ACC112 (cell line): ENCODE measurements around the gene TSPAN16.
"Not testable (repeated sequence)": the region's sequence is repeated elsewhere in the genome, so short reads cannot be mapped to it uniquely, and the experiment has no call there.

Source experiments
- H2AFZ ChIP-seq: fragments of 200-600 bp; sonication (generic); one replicate; pipeline ENCODE4 v1.6.0; 2017; ENCODE audit warnings: antibody characterized with exemption, low read length; ENCODE audit not compliant: unreplicated experiment
- H3K27ac ChIP-seq: fragments of 200-600 bp; sonication (generic); 2 replicates; pipeline ENCODE4 v1.5.1; 2014; ENCODE audit warnings: low read depth, mild to moderate bottlenecking, antibody characterized with exemption, low read length, moderate library complexity
- H3K27me3 ChIP-seq: fragments of 200-600 bp; sonication (generic); 2 replicates; pipeline ENCODE4 v1.6.1; 2014; ENCODE audit warnings: mild to moderate bottlenecking, antibody characterized with exemption, low read length, moderate library complexity, mixed read lengths; ENCODE audit not compliant: insufficient read depth
- H3K36me3 ChIP-seq: fragments of 200-600 bp; sonication (generic); 2 replicates; pipeline ENCODE4 v1.6.1; 2016; ENCODE audit warnings: mild to moderate bottlenecking, antibody characterized with exemption, low read length, moderate library complexity, mixed read lengths; ENCODE audit not compliant: insufficient read depth
- H3K4me1 ChIP-seq: fragments of 200-600 bp; sonication (generic); one replicate; pipeline ENCODE4 v1.6.1; 2016; ENCODE audit warnings: low read length, mixed read lengths; ENCODE audit not compliant: insufficient read depth, unreplicated experiment, control insufficient read depth
- H3K4me3 ChIP-seq: fragments of 200-600 bp; sonication (generic); 2 replicates; pipeline ENCODE4 v1.5.1; 2014; ENCODE audit warnings: mild to moderate bottlenecking, low read depth, low read length
- H3K79me2 ChIP-seq: fragments of 200-600 bp; sonication (generic); one replicate; pipeline ENCODE4 v1.6.0; 2016; ENCODE audit warnings: low read length; ENCODE audit not compliant: control insufficient read depth, unreplicated experiment, insufficient read depth

Gene TSPAN16

DNA sequence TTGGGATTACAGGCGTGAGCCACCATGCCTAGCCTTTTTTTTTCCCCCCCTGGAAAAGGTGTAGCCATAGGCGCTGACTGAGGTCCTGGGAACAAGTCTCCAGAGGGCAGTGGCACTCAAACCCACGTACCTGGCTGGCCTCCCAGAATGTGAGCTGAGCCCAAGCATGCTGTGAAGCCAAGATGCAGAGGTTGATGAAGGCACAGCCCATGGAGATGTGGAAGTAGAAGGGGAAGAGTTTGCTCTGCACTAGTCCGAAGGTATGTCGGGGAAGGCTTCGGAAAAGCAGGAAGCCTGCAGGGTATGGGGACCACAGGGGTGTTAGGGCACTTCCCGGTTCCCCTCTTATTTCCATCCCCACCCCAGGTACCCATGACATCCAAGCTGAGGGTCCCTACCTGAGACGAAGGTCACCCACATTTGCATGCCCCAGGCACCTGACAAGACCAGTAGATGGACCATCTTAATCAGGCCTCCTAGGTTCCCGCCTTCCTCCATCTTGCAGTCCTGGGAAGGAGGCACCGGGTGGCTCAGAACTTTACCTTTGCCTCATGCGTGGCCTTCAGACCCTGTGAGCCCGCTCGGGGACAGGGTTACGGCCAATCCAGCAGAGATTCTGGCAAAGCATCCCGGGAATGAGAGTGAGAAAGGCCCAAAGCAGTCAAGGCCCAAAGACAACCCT is 49.3 kb downstream of the TSPAN16 start:
- H3K4me1 ChIP-seq: peaks cover 12% of the 10 kb centered on the region
- H3K27me3 ChIP-seq: no peaks in the 10 kb centered on the region
- H2AFZ ChIP-seq: no peak overlapping the region
- peak overlapping the region; percentile 96 for H3K4me3 ChIP-seq
- peaks cover 3% of the 10 kb centered on the region for H3K79me2 ChIP-seq
- peak overlapping the region; percentile 60; the same call in 1 of the 2 replicates for H3K27ac ChIP-seq
- H3K36me3 ChIP-seq: 0 out of 2 replicates have a peak, but pooled peaks cover 5% of the 10 kb centered on the region

DNA sequence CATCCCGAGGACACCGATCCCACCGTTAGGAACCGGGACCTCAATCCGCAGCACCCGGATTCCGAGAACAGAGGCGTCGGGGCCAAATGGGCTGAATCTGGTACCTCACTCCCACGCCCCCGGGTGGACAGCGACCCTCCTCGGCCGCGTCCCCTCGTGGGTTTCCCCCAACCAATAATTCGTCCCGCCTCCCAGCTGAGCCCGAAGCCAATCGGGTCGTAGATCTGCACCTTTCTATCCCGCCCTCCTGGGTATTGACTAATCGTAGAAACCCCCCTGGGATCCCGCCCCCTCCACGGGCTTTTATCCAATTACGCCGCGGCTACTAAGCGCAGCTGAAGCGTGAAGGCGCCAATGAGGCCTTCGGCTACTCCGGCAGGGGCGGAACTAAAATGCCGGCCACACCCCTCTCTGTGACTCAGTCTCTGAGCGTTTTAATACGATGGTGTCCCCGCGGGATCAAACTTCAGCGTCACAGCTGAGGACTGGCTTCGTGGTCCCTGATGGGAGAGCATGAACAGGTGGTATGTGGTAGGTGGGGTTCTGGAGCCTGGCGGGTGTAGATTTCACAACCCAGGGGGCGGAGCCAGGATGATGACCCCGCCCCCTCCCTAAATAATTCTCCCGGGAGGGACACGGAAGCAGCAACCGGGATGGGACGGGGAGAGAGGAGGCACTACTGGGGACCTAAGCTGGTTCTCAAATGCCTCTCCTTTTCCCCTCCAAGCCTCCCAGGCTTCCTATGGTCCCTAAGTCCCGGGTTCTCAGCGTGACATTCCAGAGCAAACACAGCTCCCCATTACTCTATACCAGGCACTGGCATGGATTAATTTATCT is 50.4 kb downstream of the TSPAN16 start, which contains the start of the genes CCDC159 and TMEM205:
Gene CCDC159, plus strand, starts transcription at position 416 of the 837 bp plus-strand sequence. Its CDS starts 88 bp downstream, at position 504.
Gene TMEM205, minus strand, starts transcription at position 165 of the 837 bp plus-strand sequence. CDS start 649 bp downstream, outside the sequence.
- Histone ChIP-seq H3K27me3 (no peaks in the 10 kb centered on the region), H3K4me3 (peak within 1 kb of the TSS; percentile 96), H3K36me3 (0 out of 2 replicates have a peak, but pooled peaks cover 3% of the 10 kb centered on the region), H2AFZ (peak within 1 kb of the TSS; percentile 36), H3K27ac (peak within 1 kb of the TSS; percentile 60), H3K79me2 (peaks cover 3% of the 10 kb centered on the region), H3K4me1 (peaks cover 12% of the 10 kb centered on the region)

DNA sequence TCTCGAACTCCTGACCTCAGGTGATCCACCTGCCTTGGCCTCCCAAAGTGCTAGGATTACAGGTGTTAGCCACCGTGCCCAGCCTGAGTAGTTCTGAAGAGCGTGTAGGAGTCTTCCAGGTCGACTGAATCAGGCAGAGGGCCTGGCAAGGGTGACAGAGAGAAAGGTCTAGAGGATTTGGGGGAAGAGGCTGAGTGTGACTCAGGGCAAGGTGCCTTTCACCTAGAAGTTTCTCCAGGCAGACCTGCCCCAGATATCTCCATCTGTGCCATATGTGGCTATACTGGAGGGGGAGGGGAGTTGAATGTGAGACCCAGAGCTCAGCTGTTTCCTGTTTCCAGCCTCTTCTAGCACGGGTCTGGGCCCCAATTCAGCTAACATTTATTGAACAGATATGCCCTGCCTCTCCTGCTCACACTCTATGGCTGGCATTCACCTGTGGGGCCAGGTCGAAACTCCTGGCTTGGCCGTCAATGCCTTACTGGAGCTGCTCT is 51.6 kb downstream of the TSPAN16 start:
- Histone ChIP-seq H3K79me2 (peaks cover 3% of the 10 kb centered on the region), H3K27ac (no peak overlapping the region), H3K4me3 (no peak overlapping the region; the same call in 1 of the 2 replicates), H3K36me3 (no peaks in the 10 kb centered on the region), H3K4me1 (peaks cover 12% of the 10 kb centered on the region), H2AFZ (no peak overlapping the region), H3K27me3 (no peaks in the 10 kb centered on the region)

DNA sequence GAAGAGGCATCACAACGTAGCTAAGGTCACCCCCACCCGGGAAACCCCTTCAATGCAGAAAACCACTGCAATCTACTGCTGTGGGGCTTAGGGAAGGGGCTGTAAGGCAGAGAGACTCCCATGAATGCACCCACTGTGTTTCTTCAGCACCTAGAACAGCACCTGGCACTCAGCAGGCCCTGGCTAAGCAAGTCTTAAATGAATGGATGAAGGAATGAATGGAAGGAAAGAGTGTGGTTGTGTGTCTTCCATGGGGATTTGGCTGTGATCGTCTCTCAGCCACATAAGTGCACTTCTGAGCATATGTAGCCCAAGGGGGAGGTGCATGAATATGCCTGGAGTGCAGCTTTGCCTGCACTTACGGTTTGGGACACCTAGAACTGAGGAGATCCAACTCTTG is 53.2 kb downstream of the TSPAN16 start:
- H2AFZ ChIP-seq: no peak overlapping the region
- no peaks in the 10 kb centered on the region for H3K27me3 ChIP-seq
- H3K4me3 ChIP-seq: no peak overlapping the region
- no peak overlapping the region for H3K27ac ChIP-seq
- H3K79me2 ChIP-seq: peaks cover 3% of the 10 kb centered on the region
- no peaks in the 10 kb centered on the region for H3K36me3 ChIP-seq
- peaks cover 12% of the 10 kb centered on the region for H3K4me1 ChIP-seq

DNA sequence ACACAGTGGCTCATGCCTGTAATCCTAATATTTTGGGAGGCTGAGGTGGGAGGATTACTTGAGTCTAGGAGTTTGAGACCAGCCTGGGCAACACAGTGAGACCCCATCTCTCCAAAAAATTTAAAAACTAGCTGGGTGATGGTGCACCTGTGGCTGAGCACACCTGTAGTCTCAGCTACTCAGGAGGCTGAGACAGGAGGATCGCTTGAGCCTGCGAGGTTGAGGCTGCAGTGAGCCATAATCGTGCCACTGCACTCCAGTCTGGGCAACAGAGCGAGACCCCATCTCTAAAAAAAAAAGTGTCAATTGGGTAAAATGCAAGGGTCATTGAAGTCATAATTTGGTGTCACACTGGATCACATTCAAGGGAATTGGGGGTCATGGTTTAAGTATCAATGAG is 58.1 kb downstream of the TSPAN16 start:
- not testable (repeated sequence) for H3K27ac ChIP-seq, H3K4me3 ChIP-seq, H3K79me2 ChIP-seq, H3K27me3 ChIP-seq, H2AFZ ChIP-seq, H3K36me3 ChIP-seq, H3K4me1 ChIP-seq

DNA sequence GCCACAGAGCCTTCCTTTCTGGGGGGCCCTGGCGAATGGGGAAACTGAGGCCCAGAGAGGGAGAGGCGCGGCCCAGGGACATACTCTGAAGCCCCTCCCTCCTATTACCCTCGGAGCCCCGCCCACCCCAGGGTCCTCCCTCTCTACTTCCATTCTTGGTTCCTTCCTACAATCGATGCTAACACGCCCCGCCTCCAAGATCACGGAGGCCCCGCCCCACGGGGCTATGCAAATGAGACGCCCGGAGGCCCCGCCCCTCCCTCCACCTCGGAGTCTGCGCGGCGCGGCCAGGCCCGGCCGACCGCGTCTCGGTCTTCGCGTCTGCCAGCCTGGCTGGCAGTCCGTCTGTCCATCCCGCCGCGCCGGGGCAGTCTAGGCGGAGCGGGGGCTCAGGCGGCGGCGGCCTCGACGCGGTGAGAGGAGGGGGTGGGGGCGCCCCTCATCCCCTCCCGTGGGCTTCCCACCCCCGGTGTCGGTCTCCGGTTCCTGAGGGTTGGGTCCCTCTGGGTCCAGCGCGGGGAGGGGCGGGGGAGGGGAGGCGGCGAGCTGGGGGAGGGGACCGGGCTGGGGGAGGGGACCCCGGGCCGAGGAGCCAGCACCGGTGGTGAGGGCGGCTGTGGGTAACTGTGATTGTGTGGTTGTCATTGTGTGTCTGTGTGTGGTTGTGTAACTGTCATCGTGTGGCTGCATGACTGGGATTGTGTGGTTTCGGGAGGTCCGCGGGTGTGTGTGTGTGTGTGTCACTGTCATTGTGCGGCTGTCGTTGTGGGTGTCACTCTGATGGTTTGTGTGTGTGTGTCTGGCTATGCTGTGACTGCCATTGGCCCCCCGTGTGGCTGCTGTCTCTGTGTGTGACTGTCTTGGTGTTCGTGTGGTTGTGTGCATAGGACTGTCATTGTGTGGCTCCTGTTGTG is 59.5 kb downstream of the TSPAN16 start, which contains the start of gene PLPPR2:
Gene PLPPR2, plus strand, starts transcription at position 273 of the 914 bp plus-strand sequence. CDS start 2,242 bp downstream, outside the sequence.
- peaks cover 7% of the 10 kb centered on the region for H3K79me2 ChIP-seq
- H3K36me3 ChIP-seq: no peaks in the 10 kb centered on the region
- H3K4me3 ChIP-seq: peak within 1 kb of the TSS; percentile 88
- H3K4me1 ChIP-seq: peaks cover 8% of the 10 kb centered on the region
- no peaks in the 10 kb centered on the region for H3K27me3 ChIP-seq
- no peak within 1 kb of the TSS for H2AFZ ChIP-seq
- no peak within 1 kb of the TSS for H3K27ac ChIP-seq

DNA sequence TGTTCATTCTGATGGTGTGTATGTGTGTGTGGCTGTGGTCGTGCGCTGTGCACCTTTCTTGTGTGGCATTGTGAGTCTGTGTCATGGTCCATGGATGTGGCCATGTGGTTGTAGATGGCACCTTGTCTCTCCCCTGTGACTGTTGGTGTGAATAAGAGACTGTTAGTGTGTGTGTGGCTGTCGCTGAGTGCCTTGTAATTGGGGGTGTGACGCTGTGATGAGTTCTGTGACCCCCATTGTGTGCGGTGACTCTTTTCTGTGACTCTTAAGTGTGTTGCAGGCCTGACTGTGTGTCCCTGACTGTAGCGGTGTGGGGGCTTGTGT is 60.1 kb downstream of the TSPAN16 start:
- no peaks in the 10 kb centered on the region for H3K27me3 ChIP-seq
- H3K36me3 ChIP-seq: no peaks in the 10 kb centered on the region
- H3K4me1 ChIP-seq: peaks cover 8% of the 10 kb centered on the region
- H3K27ac ChIP-seq: no peak overlapping the region
- no peak overlapping the region for H2AFZ ChIP-seq
- peaks cover 7% of the 10 kb centered on the region for H3K79me2 ChIP-seq
- H3K4me3 ChIP-seq: peak overlapping the region; percentile 88

DNA sequence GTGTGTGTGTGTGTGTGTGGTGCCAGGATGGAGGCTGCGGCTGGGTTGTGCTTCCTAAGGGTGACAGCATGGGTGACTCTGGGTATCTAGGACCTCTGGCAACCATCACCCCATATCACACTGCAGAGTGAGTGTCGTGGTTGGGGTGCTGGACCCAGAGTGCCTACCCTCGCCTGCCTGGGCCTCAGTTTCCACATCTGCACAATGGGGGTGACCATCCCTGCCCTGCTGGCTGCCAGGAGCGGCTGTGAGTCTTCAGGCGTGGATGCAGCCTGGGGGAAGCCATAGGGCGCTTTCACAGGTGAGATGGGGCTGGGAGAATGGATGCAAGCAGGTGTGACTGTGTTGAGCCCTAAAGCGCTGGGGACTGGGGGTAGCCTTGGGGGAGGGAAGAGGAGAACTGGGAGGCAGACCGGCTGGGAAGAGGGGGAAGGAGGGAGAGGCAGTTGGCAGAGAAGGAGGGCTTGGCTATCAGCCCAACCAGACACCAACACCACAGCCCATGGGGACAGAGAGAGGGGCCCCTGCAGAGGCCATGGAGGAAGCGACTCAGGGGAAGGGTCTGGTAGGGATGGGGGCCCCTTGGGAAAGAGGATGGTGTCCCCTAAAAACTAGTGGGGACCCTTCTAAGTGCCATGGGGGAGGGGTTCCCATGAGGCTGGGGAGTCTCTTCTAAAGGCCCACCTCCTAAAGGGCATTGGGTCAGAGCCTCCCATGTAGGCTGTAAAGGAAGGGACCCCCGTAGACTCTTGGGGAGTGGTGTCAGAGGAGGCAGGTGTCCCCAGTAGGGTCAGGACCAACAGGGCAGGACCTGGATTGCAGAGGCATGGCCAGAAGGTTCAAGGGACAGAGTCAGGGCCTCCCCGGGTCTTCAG is 61.0 kb downstream of the TSPAN16 start:
- H3K79me2 ChIP-seq: peaks cover 7% of the 10 kb centered on the region

DNA sequence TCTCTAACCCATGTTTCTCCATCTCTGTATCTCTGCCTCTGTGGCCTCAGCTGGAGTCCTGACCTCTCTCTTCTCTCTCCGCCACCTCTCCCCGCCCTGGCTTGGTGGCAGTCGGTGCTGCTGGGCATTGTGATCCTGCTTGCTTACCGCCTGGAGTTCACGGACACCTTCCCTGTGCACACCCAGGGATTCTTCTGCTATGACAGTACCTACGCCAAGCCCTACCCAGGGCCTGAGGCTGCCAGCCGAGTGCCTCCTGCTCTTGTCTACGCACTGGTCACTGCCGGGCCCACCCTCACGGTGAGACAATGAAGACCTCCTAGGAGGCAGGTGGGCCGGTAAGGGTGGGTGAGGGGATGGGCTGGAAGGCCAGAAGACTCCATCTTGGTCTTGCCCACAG is 63.5 kb downstream of the TSPAN16 start:
- Histone ChIP-seq H3K79me2 (peaks cover 7% of the 10 kb centered on the region), H2AFZ (no peak overlapping the region), H3K27ac (no peak overlapping the region), H3K4me1 (peaks cover 8% of the 10 kb centered on the region), H3K4me3 (no peak overlapping the region), H3K27me3 (no peaks in the 10 kb centered on the region), H3K36me3 (no peaks in the 10 kb centered on the region)

More for the DNA sequence above, 61.0 kb downstream of the TSPAN16 start:
- Histone ChIP-seq H3K27me3 (no peaks in the 10 kb centered on the region), H3K4me1 (peaks cover 8% of the 10 kb centered on the region), H3K36me3 (no peaks in the 10 kb centered on the region), H3K27ac (no peak overlapping the region), H2AFZ (no peak overlapping the region), H3K4me3 (no peak overlapping the region)
